ENCODE measurements around the gene ADAMTS10.
A peak's percentile ranks its signal among the peaks of the same experiment; 100 is the strongest.

ADAMTS10 gene

DNA sequence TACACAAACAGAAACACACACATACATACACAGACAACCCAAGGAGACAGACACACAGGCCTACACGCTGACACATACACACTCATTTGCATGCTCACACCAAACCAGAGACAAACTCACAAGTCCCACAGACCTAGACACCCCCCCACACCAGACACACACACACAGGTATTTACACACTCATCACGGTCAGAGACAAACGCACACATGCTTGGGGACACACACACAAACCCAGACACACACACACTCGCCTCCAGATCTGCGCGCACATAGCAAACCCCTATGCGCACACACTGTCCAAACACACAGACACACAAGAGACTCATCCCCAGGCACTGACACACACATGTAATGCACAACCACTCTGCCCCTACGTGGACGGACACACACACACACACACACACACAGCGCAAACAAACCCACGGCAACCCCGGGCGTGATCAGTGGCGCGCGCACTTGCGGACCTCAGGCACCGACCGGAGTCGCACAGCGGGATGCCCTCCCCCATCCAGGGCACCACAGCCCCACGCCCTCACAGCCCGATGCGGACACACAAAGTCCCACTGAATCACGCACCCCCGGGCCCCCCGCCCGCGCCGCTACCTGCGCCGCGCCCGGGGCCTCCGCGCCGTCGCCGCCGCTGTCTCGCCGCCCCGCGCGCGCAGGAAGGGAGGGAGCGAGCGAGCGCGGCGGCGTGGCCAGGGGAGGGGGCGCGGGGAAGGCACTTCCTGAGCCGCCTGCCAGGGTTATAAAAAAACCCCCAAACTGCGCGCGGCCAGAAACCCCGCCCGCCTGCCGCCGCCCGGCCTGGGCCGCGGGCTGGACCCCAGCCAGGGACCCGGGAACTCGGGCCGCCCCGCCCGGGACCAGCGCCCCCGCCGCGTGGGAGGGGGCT lies at the start of gene ADAMTS10:
Gene ADAMTS10, minus strand, starts transcription at position 675 of the 895 bp plus-strand sequence. CDS start 5,005 bp downstream, outside the sequence.
- Histone ChIP-seq H3K27me3 (ENCODE audit: control insufficient read depth, insufficient read depth, low read length) (no peaks in the 10 kb centered on the region), H3K9ac (ENCODE audit: low read depth, low read length) (peak within 1 kb of the TSS; percentile 24)

GRCh38 chr19:8659905-8660304 lies 49.4 kb upstream of the ADAMTS10 start:
- Histone ChIP-seq H3K36me3 (ENCODE audit: control insufficient read depth, insufficient read depth, low read length) (no peaks in the 10 kb centered on the region), H3K4me3 (ENCODE audit: low read depth, low read length) (no peak overlapping the region), H3K9ac (ENCODE audit: low read depth, low read length) (no peak overlapping the region), H3K27me3 (ENCODE audit: control insufficient read depth, insufficient read depth, low read length) (no peaks in the 10 kb centered on the region), H3K9me3 (ENCODE audit: control insufficient read depth, insufficient read depth, low read length) (no peaks in the 10 kb centered on the region), H3K4me1 (ENCODE audit: control insufficient read depth, insufficient read depth, low read length) (no peaks in the 10 kb centered on the region), H3K27ac (ENCODE audit: low read depth, low read length) (no peak overlapping the region)

More for the DNA sequence above, at the start of gene ADAMTS10:
- Histone ChIP-seq H3K36me3 (ENCODE audit: control insufficient read depth, insufficient read depth, low read length) (no peaks in the 10 kb centered on the region), H3K4me3 (ENCODE audit: low read depth, low read length) (peak within 1 kb of the TSS; percentile 79), H3K4me1 (ENCODE audit: control insufficient read depth, insufficient read depth, low read length) (peaks cover 21% of the 10 kb centered on the region), H3K9me3 (ENCODE audit: control insufficient read depth, insufficient read depth, low read length) (no peaks in the 10 kb centered on the region), H3K27ac (ENCODE audit: low read depth, low read length) (peak within 1 kb of the TSS; percentile 93)

- H3K36me3 ChIP-seq (ENCODE audit: control insufficient read depth, insufficient read depth, low read length) = no peaks in the 10 kb centered on the region
- no peaks in the 10 kb centered on the region for H3K9me3 ChIP-seq (ENCODE audit: control insufficient read depth, insufficient read depth, low read length)
- H3K4me3 ChIP-seq (ENCODE audit: low read depth, low read length) = no peak overlapping the region
- H3K27ac ChIP-seq (ENCODE audit: low read depth, low read length) = no peak overlapping the region
- no peak overlapping the region for H3K9ac ChIP-seq (ENCODE audit: low read depth, low read length)
- H3K27me3 ChIP-seq (ENCODE audit: control insufficient read depth, insufficient read depth, low read length) = no peaks in the 10 kb centered on the region
- no peaks in the 10 kb centered on the region for H3K4me1 ChIP-seq (ENCODE audit: control insufficient read depth, insufficient read depth, low read length)
Measured at GRCh38 chr19:8657869-8658268, 47.4 kb upstream of the ADAMTS10 start.

- Histone ChIP-seq H3K27me3 (ENCODE audit: control insufficient read depth, insufficient read depth, low read length) (no peaks in the 10 kb centered on the region), H3K9me3 (ENCODE audit: control insufficient read depth, insufficient read depth, low read length) (no peaks in the 10 kb centered on the region)
Measured at GRCh38 chr19:8655340-8655709, 44.8 kb upstream of the ADAMTS10 start.

GRCh38 chr19:8654591-8655339 lies 44.2 kb upstream of the ADAMTS10 start:
- Histone ChIP-seq H3K27me3 (ENCODE audit: control insufficient read depth, insufficient read depth, low read length) (no peaks in the 10 kb centered on the region), H3K4me3 (ENCODE audit: low read depth, low read length) (no peak overlapping the region), H3K4me1 (ENCODE audit: control insufficient read depth, insufficient read depth, low read length) (no peaks in the 10 kb centered on the region), H3K36me3 (ENCODE audit: control insufficient read depth, insufficient read depth, low read length) (no peaks in the 10 kb centered on the region), H3K9me3 (ENCODE audit: control insufficient read depth, insufficient read depth, low read length) (no peaks in the 10 kb centered on the region), H3K27ac (ENCODE audit: low read depth, low read length) (no peak overlapping the region), H3K9ac (ENCODE audit: low read depth, low read length) (no peak overlapping the region)

More at GRCh38 chr19:8655340-8655709, 44.8 kb upstream of the ADAMTS10 start:
- no peak overlapping the region for H3K4me3 ChIP-seq (ENCODE audit: low read depth, low read length)
- no peaks in the 10 kb centered on the region for H3K36me3 ChIP-seq (ENCODE audit: control insufficient read depth, insufficient read depth, low read length)
- no peak overlapping the region for H3K27ac ChIP-seq (ENCODE audit: low read depth, low read length)
- no peaks in the 10 kb centered on the region for H3K4me1 ChIP-seq (ENCODE audit: control insufficient read depth, insufficient read depth, low read length)
- H3K9ac ChIP-seq (ENCODE audit: low read depth, low read length) = no peak overlapping the region

GRCh38 chr19:8648240-8648639 lies 37.7 kb upstream of the ADAMTS10 start:
- Histone ChIP-seq H3K4me3 (ENCODE audit: low read depth, low read length) (no peak overlapping the region), H3K9ac (ENCODE audit: low read depth, low read length) (no peak overlapping the region), H3K9me3 (ENCODE audit: control insufficient read depth, insufficient read depth, low read length) (no peaks in the 10 kb centered on the region), H3K27me3 (ENCODE audit: control insufficient read depth, insufficient read depth, low read length) (no peaks in the 10 kb centered on the region; the same call in 1 of the 2 replicates), H3K27ac (ENCODE audit: low read depth, low read length) (no peak overlapping the region), H3K4me1 (ENCODE audit: control insufficient read depth, insufficient read depth, low read length) (no peaks in the 10 kb centered on the region), H3K36me3 (ENCODE audit: control insufficient read depth, insufficient read depth, low read length) (no peaks in the 10 kb centered on the region)

DNA sequence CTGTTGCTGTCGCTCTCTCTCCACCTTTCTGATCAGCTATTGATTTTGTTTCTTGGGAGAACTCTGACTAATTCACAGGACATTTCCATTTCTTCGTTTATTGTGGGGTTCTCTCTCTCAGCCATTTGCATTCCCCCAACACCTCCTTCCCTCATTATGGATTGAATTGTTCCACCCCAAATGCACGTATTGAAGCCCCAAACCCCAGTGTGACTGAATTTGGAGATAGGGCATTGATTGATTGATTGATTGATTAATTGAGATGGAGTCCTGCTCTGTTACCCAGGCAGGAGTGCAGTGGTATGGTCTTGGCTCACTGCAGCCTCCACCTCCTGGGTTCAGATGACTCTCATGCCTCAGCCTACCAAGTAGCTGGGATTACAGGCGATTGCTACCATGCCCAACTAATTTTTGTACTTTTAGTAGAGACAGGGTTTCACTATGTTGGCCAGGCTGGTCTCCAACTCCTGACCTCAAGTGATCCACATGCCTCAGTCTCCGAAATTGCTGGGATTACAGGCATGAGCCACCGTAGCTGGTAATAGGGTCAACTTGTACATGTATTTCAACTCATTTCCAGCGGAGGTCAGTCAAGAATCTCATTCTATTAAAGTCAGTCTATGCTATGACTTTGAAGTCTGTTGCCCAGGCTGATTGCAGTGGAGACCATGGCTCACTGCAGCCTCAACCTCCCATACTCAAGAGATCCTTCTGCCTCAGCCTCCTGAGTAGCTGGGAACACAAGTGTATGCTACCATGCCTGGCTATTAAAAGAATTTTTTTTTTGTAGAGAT lies 33.5 kb upstream of the ADAMTS10 start:
- H3K4me3 ChIP-seq (ENCODE audit: low read depth, low read length) = no peak overlapping the region
- H3K27me3 ChIP-seq (ENCODE audit: control insufficient read depth, insufficient read depth, low read length) = no peaks in the 10 kb centered on the region; the same call in 1 of the 2 replicates
- H3K9ac ChIP-seq (ENCODE audit: low read depth, low read length) = no peak overlapping the region
- no peak overlapping the region for H3K27ac ChIP-seq (ENCODE audit: low read depth, low read length)
- no peaks in the 10 kb centered on the region for H3K9me3 ChIP-seq (ENCODE audit: control insufficient read depth, insufficient read depth, low read length)
- no peaks in the 10 kb centered on the region for H3K36me3 ChIP-seq (ENCODE audit: control insufficient read depth, insufficient read depth, low read length)
- H3K4me1 ChIP-seq (ENCODE audit: control insufficient read depth, insufficient read depth, low read length) = no peaks in the 10 kb centered on the region

- Histone ChIP-seq H3K27ac (ENCODE audit: low read depth, low read length) (no peak overlapping the region), H3K27me3 (ENCODE audit: control insufficient read depth, insufficient read depth, low read length) (no peaks in the 10 kb centered on the region; the same call in 1 of the 2 replicates), H3K36me3 (ENCODE audit: control insufficient read depth, insufficient read depth, low read length) (no peaks in the 10 kb centered on the region), H3K4me1 (ENCODE audit: control insufficient read depth, insufficient read depth, low read length) (no peaks in the 10 kb centered on the region), H3K9ac (ENCODE audit: low read depth, low read length) (no peak overlapping the region), H3K9me3 (ENCODE audit: control insufficient read depth, insufficient read depth, low read length) (no peaks in the 10 kb centered on the region), H3K4me3 (ENCODE audit: low read depth, low read length) (no peak overlapping the region)
Measured at GRCh38 chr19:8642561-8642960, 32.0 kb upstream of the ADAMTS10 start.

- Histone ChIP-seq H3K9me3 (ENCODE audit: control insufficient read depth, insufficient read depth, low read length) (no peaks in the 10 kb centered on the region), H3K4me3 (ENCODE audit: low read depth, low read length) (no peak overlapping the region), H3K4me1 (ENCODE audit: control insufficient read depth, insufficient read depth, low read length) (no peaks in the 10 kb centered on the region), H3K36me3 (ENCODE audit: control insufficient read depth, insufficient read depth, low read length) (no peaks in the 10 kb centered on the region), H3K27me3 (ENCODE audit: control insufficient read depth, insufficient read depth, low read length) (no peaks in the 10 kb centered on the region; the same call in 1 of the 2 replicates), H3K9ac (ENCODE audit: low read depth, low read length) (no peak overlapping the region), H3K27ac (ENCODE audit: low read depth, low read length) (no peak overlapping the region)
Measured at GRCh38 chr19:8641908-8642547, 31.5 kb upstream of the ADAMTS10 start.

DNA sequence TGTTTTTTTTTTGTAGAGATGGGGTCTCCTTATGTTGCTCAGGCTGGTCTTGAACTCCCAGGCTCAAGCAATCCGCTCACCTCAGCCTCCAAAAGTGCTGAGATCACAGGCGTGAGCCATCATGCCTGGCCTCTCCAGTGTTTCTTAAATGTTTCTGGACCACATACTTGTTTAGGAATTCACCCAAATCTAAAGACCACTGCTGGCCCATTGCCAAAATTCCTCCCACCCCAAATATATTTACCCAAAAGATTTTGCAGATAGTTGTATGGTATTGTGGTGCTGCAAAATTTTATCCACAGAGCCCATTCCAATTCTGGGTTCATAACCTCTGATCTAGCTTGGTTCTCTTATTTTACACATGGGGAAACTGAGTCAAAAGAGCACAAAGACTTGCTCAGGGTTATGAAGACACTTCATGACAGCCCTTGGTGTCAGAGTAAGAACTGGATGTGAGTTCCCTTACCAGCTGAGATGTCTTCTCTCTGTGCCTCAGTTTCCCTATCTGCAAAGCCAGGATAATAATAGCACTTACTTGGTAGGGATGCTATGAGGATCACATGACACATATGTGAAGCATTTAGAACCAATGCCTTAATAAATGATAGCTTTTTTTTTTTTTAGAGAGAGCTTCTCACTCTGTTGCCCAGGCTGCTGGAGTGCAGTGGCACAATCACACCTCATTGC lies 30.8 kb upstream of the ADAMTS10 start:
- Histone ChIP-seq H3K9me3 (ENCODE audit: control insufficient read depth, insufficient read depth, low read length) (no peaks in the 10 kb centered on the region), H3K27me3 (ENCODE audit: control insufficient read depth, insufficient read depth, low read length) (no peaks in the 10 kb centered on the region; the same call in 1 of the 2 replicates), H3K4me3 (ENCODE audit: low read depth, low read length) (no peak overlapping the region), H3K36me3 (ENCODE audit: control insufficient read depth, insufficient read depth, low read length) (no peaks in the 10 kb centered on the region), H3K9ac (ENCODE audit: low read depth, low read length) (no peak overlapping the region), H3K4me1 (ENCODE audit: control insufficient read depth, insufficient read depth, low read length) (no peaks in the 10 kb centered on the region), H3K27ac (ENCODE audit: low read depth, low read length) (no peak overlapping the region)
